SK-N-SH (cell line): ENCODE data around the gene SUMO2.

ENCODE experiments used
- CTCF ChIP-seq: fragments of 200-600 bp; sonication (generic); IDR thresholded peaks from 2 replicates; pipeline ENCODE4 v1.6.1; 2017; ENCODE audit warnings: antibody characterized with exemption, mild to moderate bottlenecking, moderate library complexity
- EP300 ChIP-seq, 2 experiments: IDR thresholded peaks; 2 replicates each; pipeline versions ENCODE4 v1.4.0 to v1.6.1; 2012; ENCODE audit warnings: borderline replicate concordance in 1 of 2, low read depth in 1 of 2, low read length in 1 of 2
- EZH2phosphoT487 ChIP-seq: fragments of 200-600 bp; sonication (generic); IDR thresholded peaks from 2 replicates; pipeline ENCODE4 v1.6.1; 2017; ENCODE audit warnings: low read depth, mixed run types, mild to moderate bottlenecking, antibody characterized with exemption, moderate library complexity, borderline replicate concordance
- GABPA ChIP-seq: IDR thresholded peaks from 2 replicates; pipeline ENCODE4 v1.4.0; 2012; ENCODE audit warnings: low read depth, mild to moderate bottlenecking
- JUND ChIP-seq: IDR thresholded peaks from 2 replicates; pipeline ENCODE4 v1.4.0; 2012
- NFIC ChIP-seq: IDR thresholded peaks from 2 replicates; pipeline ENCODE4 v1.4.0; 2012; ENCODE audit warnings: borderline replicate concordance
- POLR2AphosphoS5 ChIP-seq: IDR thresholded peaks from 2 replicates; pipeline ENCODE4 v1.6.1; 2012; ENCODE audit warnings: low read depth, low read length
- RCOR1 ChIP-seq: fragments of 150-350 bp; IDR thresholded peaks from 2 replicates; pipeline ENCODE4 v1.6.1; 2017; ENCODE audit warnings: antibody characterized with exemption, low read length
- RFX5 ChIP-seq: IDR thresholded peaks from 2 replicates; pipeline ENCODE4 v1.6.1; 2012; ENCODE audit warnings: mild to moderate bottlenecking, improper control_type of control experiment, low read length
- TAF1 ChIP-seq: IDR thresholded peaks from 2 replicates; pipeline ENCODE4 v1.6.1; 2012; ENCODE audit warnings: low read depth, mild to moderate bottlenecking, low read length, moderate library complexity, borderline replicate concordance
- TCF12 ChIP-seq: IDR thresholded peaks from 2 replicates; pipeline ENCODE4 v1.4.0; 2012
- TF ChIP-seq, protein P1 (sequence below): fragments of 150-350 bp; IDR thresholded peaks from 2 replicates; pipeline ENCODE4 v1.6.1; 2016; ENCODE audit warnings: mild to moderate bottlenecking, low read depth, low read length
- TF ChIP-seq, protein P2 (sequence below): IDR thresholded peaks from 2 replicates; pipeline ENCODE4 v1.4.0; 2012; ENCODE audit warnings: low read depth

GRCh38 chr17:75124819-75125162 lies 58.0 kb downstream of the SUMO2 start:
- TF ChIP-seq NFIC (no peak), CTCF (no peak), JUND (no peak), RCOR1 (no peak), GABPA (no peak), EP300 (IDR thresholded peaks at IDR 0.05; ENCODE audit: borderline replicate concordance in 1 of 2, low read depth in 1 of 2, low read length in 1 of 2) (no peak), TAF1 (no peak), TCF12 (no peak), POLR2AphosphoS5 (no peak), EZH2phosphoT487 (no peak), RFX5 (no peak)
- TF ChIP-seq, protein P1, sequence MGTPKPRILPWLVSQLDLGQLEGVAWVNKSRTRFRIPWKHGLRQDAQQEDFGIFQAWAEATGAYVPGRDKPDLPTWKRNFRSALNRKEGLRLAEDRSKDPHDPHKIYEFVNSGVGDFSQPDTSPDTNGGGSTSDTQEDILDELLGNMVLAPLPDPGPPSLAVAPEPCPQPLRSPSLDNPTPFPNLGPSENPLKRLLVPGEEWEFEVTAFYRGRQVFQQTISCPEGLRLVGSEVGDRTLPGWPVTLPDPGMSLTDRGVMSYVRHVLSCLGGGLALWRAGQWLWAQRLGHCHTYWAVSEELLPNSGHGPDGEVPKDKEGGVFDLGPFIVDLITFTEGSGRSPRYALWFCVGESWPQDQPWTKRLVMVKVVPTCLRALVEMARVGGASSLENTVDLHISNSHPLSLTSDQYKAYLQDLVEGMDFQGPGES = no peak
- TF ChIP-seq, protein P2, sequence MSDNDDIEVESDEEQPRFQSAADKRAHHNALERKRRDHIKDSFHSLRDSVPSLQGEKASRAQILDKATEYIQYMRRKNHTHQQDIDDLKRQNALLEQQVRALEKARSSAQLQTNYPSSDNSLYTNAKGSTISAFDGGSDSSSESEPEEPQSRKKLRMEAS = no peak
